ENCODE measurements around the gene NKX3-2. TPM values are rescaled to one million over a fixed set of nuclear protein-coding genes. Genes with fewer than 3 reads are reported as not detected.

The NKX3-2 gene
- polyA plus RNA-seq, 1 experiment = 0.02 TPM

GRCh38 chr4:13542577-13543031 is 1.7 kb downstream of the NKX3-2 start:
- peaks cover 60% of the 10 kb centered on the region for H3K27me3 ChIP-seq (ENCODE audit: control insufficient read depth, insufficient read depth, low read length)
- TF ChIP-seq, protein P1, sequence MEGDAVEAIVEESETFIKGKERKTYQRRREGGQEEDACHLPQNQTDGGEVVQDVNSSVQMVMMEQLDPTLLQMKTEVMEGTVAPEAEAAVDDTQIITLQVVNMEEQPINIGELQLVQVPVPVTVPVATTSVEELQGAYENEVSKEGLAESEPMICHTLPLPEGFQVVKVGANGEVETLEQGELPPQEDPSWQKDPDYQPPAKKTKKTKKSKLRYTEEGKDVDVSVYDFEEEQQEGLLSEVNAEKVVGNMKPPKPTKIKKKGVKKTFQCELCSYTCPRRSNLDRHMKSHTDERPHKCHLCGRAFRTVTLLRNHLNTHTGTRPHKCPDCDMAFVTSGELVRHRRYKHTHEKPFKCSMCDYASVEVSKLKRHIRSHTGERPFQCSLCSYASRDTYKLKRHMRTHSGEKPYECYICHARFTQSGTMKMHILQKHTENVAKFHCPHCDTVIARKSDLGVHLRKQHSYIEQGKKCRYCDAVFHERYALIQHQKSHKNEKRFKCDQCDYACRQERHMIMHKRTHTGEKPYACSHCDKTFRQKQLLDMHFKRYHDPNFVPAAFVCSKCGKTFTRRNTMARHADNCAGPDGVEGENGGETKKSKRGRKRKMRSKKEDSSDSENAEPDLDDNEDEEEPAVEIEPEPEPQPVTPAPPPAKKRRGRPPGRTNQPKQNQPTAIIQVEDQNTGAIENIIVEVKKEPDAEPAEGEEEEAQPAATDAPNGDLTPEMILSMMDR (IDR thresholded peaks at IDR 0.05; ENCODE audit: insufficient read depth, low read depth, low read length) = no peak
- no peak overlapping the region for H3K4me3 ChIP-seq (ENCODE audit: low read depth, low read length)
- CTCF ChIA-PET = interaction anchor here (0.9 to 3.1 kb wide), 3 partner anchors 15 to 690 kb away, joined by 3 to 13 read pairs (median 4); no protein-coding TSS in a partner anchor
- DNase-seq (ENCODE audit: low read depth) = no peak
- H3K36me3 ChIP-seq (ENCODE audit: control insufficient read depth, insufficient read depth, low read length) = no peaks in the 10 kb centered on the region
- POLR2A ChIA-PET = no interaction called here

GRCh38 chr4:13541720-13542576 is 2.4 kb downstream of the NKX3-2 start:
- ChIA-PET POLR2A (no interaction called here), CTCF (interaction anchor here (0.6 to 3.1 kb wide), 5 partner anchors 11 to 690 kb away, joined by 3 to 13 read pairs (median 4); no protein-coding TSS in a partner anchor)
- Histone ChIP-seq H3K27me3 (ENCODE audit: control insufficient read depth, insufficient read depth, low read length) (peaks cover 64% of the 10 kb centered on the region), H3K4me3 (ENCODE audit: low read depth, low read length) (no peak overlapping the region), H3K36me3 (ENCODE audit: control insufficient read depth, insufficient read depth, low read length) (no peaks in the 10 kb centered on the region)
- DNase-seq (ENCODE audit: low read depth) = no peak
- TF ChIP-seq, protein P1 (IDR thresholded peaks at IDR 0.05; ENCODE audit: insufficient read depth, low read depth, low read length) = peak; percentile 19; the same call in 1 of the 2 replicates

DNA sequence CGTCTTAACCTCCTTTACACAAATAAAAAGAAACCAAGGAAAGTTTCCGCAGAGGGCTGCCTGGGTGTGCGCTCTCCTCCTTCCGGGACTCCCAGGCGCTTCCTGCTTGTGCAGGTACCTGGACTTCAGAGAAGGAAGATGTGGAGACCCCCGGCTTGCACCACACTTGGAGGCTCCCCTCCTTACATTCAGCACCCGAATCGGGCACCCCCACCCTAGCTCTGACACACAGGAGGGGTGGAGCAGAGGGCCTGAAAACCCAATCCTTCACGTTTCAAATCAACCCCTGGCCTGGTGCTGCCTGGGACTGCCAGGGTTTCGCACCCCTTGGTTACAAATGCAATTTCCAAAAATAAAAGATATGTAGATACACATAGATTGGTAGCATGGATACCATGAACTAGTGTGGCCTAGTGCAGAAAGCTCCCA is 3.1 kb downstream of the NKX3-2 start:
- H3K36me3 ChIP-seq (ENCODE audit: control insufficient read depth, insufficient read depth, low read length) = no peaks in the 10 kb centered on the region
- no peak for DNase-seq (ENCODE audit: low read depth)
- H3K27me3 ChIP-seq (ENCODE audit: control insufficient read depth, insufficient read depth, low read length) = peaks cover 59% of the 10 kb centered on the region
- no peak overlapping the region for H3K4me3 ChIP-seq (ENCODE audit: low read depth, low read length)
- ChIA-PET POLR2A (no interaction called here), CTCF (interaction anchor here (0.6 to 1.9 kb wide), 4 partner anchors 11 to 317 kb away, joined by 3 to 4 read pairs (median 4); no protein-coding TSS in a partner anchor)
- TF ChIP-seq, protein P1 (IDR thresholded peaks at IDR 0.05; ENCODE audit: insufficient read depth, low read depth, low read length) = no peak

DNA sequence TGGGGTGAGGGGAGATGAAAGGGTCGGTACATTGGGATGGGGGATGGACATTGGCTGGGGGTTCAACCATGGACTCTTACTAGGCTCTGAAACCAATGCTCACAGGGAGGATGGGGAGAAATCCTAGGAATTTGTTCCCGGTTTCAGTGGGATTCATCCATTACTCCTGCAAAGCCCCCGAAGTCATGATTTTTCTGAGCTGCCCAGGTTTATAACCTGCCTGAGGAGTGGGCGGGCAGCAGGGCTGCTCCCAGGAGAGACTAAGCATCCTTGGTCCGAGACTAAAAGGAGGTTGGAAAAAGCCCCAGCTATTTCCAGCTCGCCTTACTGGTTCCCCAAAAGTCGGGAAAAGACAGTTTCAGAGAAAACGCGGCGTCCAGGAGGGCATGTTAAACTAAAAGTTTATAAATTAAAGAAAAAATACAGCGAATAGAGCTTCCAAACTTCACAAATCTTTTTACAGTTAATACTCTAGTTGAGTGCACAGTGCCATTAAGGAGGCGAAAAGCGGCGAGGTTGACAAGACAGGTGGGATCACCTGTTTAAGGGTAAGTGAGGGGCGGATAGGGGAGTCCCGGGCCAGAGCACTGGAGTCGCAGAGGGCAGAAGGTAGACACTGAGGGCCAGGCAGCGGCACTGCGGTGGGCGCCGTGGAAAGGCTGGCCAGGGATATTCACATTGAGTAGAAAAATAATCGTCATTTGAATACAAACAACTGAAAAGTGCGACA is 3.7 kb downstream of the NKX3-2 start:
- H3K4me3 ChIP-seq (ENCODE audit: low read depth, low read length) = no peak overlapping the region
- POLR2A ChIA-PET = no interaction called here

More for the DNA sequence above, 3.7 kb downstream of the NKX3-2 start:
- Histone ChIP-seq H3K36me3 (ENCODE audit: control insufficient read depth, insufficient read depth, low read length) (no peaks in the 10 kb centered on the region), H3K27me3 (ENCODE audit: control insufficient read depth, insufficient read depth, low read length) (peaks cover 62% of the 10 kb centered on the region)
- TF ChIP-seq, protein P1 (IDR thresholded peaks at IDR 0.05; ENCODE audit: insufficient read depth, low read depth, low read length) = no peak
- CTCF ChIA-PET = interaction anchor here (1.9 kb wide), 1 partner anchor 10 kb away, joined by 4 read pairs; no protein-coding TSS in a partner anchor
- no peak for DNase-seq (ENCODE audit: low read depth)

Data from BJ (cell line).